VCaP (cell line): Measurements from ENCODE around the gene ADPRH.

Experiments
- H3K27ac ChIP-seq: fragments of 450-650 bp; 2 replicates; pipeline ENCODE4 v1.5.1; 2017
- CTCF ChIP-seq: fragments of 450-650 bp; conservative IDR thresholded peaks from 2 replicates; pipeline ENCODE4 v1.5.1; 2017; ENCODE audit warnings: mild to moderate bottlenecking, moderate library complexity

The ADPRH gene

GRCh38 chr3:119553823-119554415, 25.4 kb upstream of the ADPRH start:
- H3K27ac ChIP-seq, result no peak overlapping the region
- TF ChIP-seq CTCF, result no peak

- no peak overlapping the region; the same call in 1 of the 2 replicates for H3K27ac ChIP-seq
- no peak for TF ChIP-seq CTCF
Observed at GRCh38 chr3:119555309-119555735, 24.0 kb upstream of the ADPRH start.

- H3K27ac ChIP-seq, result no peak overlapping the region; the same call in 1 of the 2 replicates
- no peak for TF ChIP-seq CTCF
Observed at GRCh38 chr3:119555929-119556328, 23.4 kb upstream of the ADPRH start.

- H3K27ac ChIP-seq, result no peak overlapping the region
- TF ChIP-seq CTCF, result no peak
Observed at GRCh38 chr3:119557192-119557876, 22.0 kb upstream of the ADPRH start.

- no peak overlapping the region for H3K27ac ChIP-seq
- TF ChIP-seq CTCF, result no peak
Observed at GRCh38 chr3:119557877-119558269, 21.4 kb upstream of the ADPRH start.

GRCh38 chr3:119558626-119559317, 20.5 kb upstream of the ADPRH start:
- TF ChIP-seq CTCF, result no peak
- no peak overlapping the region for H3K27ac ChIP-seq

GRCh38 chr3:119559441-119559963, 19.8 kb upstream of the ADPRH start, which contains the start of gene CD80:
Gene CD80 (minus strand): TSS chr3:119559614. CDS start chr3:119557728, 1,886 bp downstream.
- no peak within 1 kb of the TSS for H3K27ac ChIP-seq
- peak; percentile 71 for TF ChIP-seq CTCF
